Heart left ventricle (tissue), 16 donors: ENCODE measurements around the gene DNAJB11. TPM values are rescaled to one million over a fixed set of nuclear protein-coding genes. Genes with fewer than 3 reads are reported as not detected.

ENCODE experiments used
- ATAC-seq, 4 donors: fragments of 200-7000 bp; cut with Tn5 transposase; one replicate each; pipeline ENCODE4 v1.9.1; 2020 to 2022; ENCODE audit warnings: moderate library complexity in 4 of 4, mild to moderate bottlenecking in 3 of 4, moderate number of reproducible peaks in 1 of 4
- DNase-seq, 5 donors: peaks; one replicate each; pipeline ENCODE4 v3.0.0-alpha.2; 2020
- H3K27ac ChIP-seq, 12 donors: fragments of 200-600 bp; sonication (generic) in 4 of 12; one replicate each; pipeline versions ENCODE4 v1.5.0 to v1.8.0; 2016 to 2022; ENCODE audit warnings: mild to moderate bottlenecking in 2 of 12
- H3K27me3 ChIP-seq, 9 donors: fragments of 200-600 bp; sonication (generic) in 2 of 9; one replicate each; pipeline versions ENCODE4 v1.5.1 to v1.8.0; 2016 to 2022; ENCODE audit warnings: mild to moderate bottlenecking in 3 of 9
- H3K36me3 ChIP-seq, 9 donors: fragments of 200-600 bp; sonication (generic) in 2 of 9; one replicate each; pipeline versions ENCODE4 v1.5.0 to v1.8.0; 2018 to 2022; ENCODE audit warnings: mild to moderate bottlenecking in 2 of 9
- H3K4me1 ChIP-seq, 12 donors: fragments of 200-600 bp; sonication (generic) in 4 of 12; one replicate each; pipeline versions ENCODE4 v1.5.0 to v1.8.0; 2016 to 2022; ENCODE audit warnings: mild to moderate bottlenecking in 3 of 12
- H3K4me3 ChIP-seq, 12 donors: fragments of 200-600 bp; sonication (generic) in 4 of 12; one replicate each; pipeline versions ENCODE4 v1.5.0 to v1.8.0; 2017 to 2022; ENCODE audit warnings: mild to moderate bottlenecking in 9 of 12, moderate library complexity in 4 of 12
- H3K9me3 ChIP-seq, 12 donors: fragments of 200-600 bp; sonication (generic) in 4 of 12; one replicate each; pipeline versions ENCODE4 v1.5.0 to v1.8.0; 2016 to 2022; ENCODE audit warnings: mild to moderate bottlenecking in 1 of 12
- CTCF ChIP-seq, 12 donors: fragments of 200-600 bp; sonication (generic) in 4 of 12; IDR thresholded peaks; one replicate each; pipeline versions ENCODE4 v1.5.0 to v1.8.0; 2018 to 2022; ENCODE audit warnings: antibody characterized with exemption in 12 of 12, mild to moderate bottlenecking in 5 of 12
- POLR2A ChIP-seq, 2 donors: fragments of 450-650 bp; IDR thresholded peaks; one replicate each; pipeline ENCODE4 v1.6.1; 2017; ENCODE audit warnings: antibody characterized with exemption in 2 of 2, mild to moderate bottlenecking in 2 of 2, moderate library complexity in 2 of 2
- WGBS, 4 donors: extraction: QIAGEN DNeasy Blood & Tissue Kit in 2 of 4; methylation state at CpG; one replicate each; pipeline versions ENCODE4 v1.1.5 to v1.1.7; 2013 to 2018; 5-methylcytosine and 5-hydroxymethylcytosine counted together
- intact Hi-C, 10 donors: fragments of 100-400 bp; cut with DNase I; formaldehyde crosslinking; loops; one replicate each; pipeline versions ENCODE4 v1.11.1 to v1.14.2; 2022
- polyA plus RNA-seq, 2 donors: library from polyadenylated mRNA; stranded (reverse); fragments of 200-250 nt; gene quantifications; one replicate each; pipeline ENCODE4 v1.2.3, GENCODE V29; 2013
- total RNA-seq, 9 donors: library from RNA; depleted of rRNA in 2 of 9; stranded (reverse); fragments of >200 nt in 2 of 9; fragmentation: NEBNext Ultra II Directional in 3 of 9; extraction: Animal tissue kit (Norgen Biotek cat#: 25700) in 3 of 9; gene quantifications; one replicate each; pipeline versions ENCODE4 v1.1.0 to v1.2.4, GENCODE V29; 2016 to 2023
- donor health status: ischemic (EF 13 %, LVEDD 7.1; RV severe dilation, severe dysfunction).
- donor health status: healthy with polysubstance abuse.
- donor health status: DM: no; HTN: yes; CAD: no.
- donor health status: DM: no; HTN: no; CAD: no.
- donor health status: ischemic (EF 25% LVEDD 6.9; RV normal size, moderate dysfunction).
- donor health status: ischemic (EF 25% LVEDD 5.7; RV mildly dilated, moderate dysfunction).
- donor health status: healthy.
- donor health status: DM: yes; HTN: yes; CAD: no.
- donor health status: ischemic (EF 35%, LVEDD 5.7; RV mildly dilated, moderate dysfunction).
- donor health status: nonischemic (EF 11% LVEDD 7.7; RV severe dilation, severe dysfunction).
- donor health status: DM: yes; HTN: yes; CAD: no.
- donor health status: PGD.
- donor health status: ischemic (EF 29% LVEDD 5.4; RV normal size, mild dysfunction).
- donor health status: nonischemic (EF 23%, LVEDD 6.1; RV moderate dilation, normal function).

The DNAJB11 gene
- total and polyA plus RNA-seq, 11 donors, result 17.3 to 151 (median 27.2) TPM

GRCh38 chr3:186569779-186570095 lies 783 bp upstream of the DNAJB11 start:
- peaks cover 5 to 51% (median 32%) of the 10 kb centered on the region in 12 donors for H3K4me1 ChIP-seq

GRCh38 chr3:186570941-186571643 lies 572 bp downstream of the DNAJB11 start:
- ATAC-seq, result no peak
- no peaks in the 10 kb centered on the region for H3K9me3 ChIP-seq
- TF ChIP-seq POLR2A (IDR thresholded peaks at IDR 0.05) (no peak), CTCF (IDR thresholded peaks at IDR 0.05) (no peak)
- H3K27ac ChIP-seq, result peak overlapping the region; percentile 43 to 95 (median 88)
- DNase-seq, result no peak
- H3K27me3 ChIP-seq, result no peaks in the 10 kb centered on the region
- H3K4me1 ChIP-seq, result peaks cover 5 to 40% (median 28%) of the 10 kb centered on the region in 12 donors
- H3K4me3 ChIP-seq, result peak overlapping the region; percentile 71 to 99 (median 90)
- H3K36me3 ChIP-seq, result peaks cover 0 to 42% (median 38%) of the 10 kb centered on the region in 9 donors
- intact Hi-C loops, result loop anchor here in 1 of 10 donors (2.0 kb wide), 1 partner anchor 212 kb away; the partner anchor contains the start of gene EIF4A2
- 7 to 11% (median 10%) methylated on average over 21 of the region's 21 CpGs for WGBS, 4 donors

More at GRCh38 chr3:186569779-186570095, 783 bp upstream of the DNAJB11 start:
- ATAC-seq (no peak), DNase-seq (no peak)
- intact Hi-C loops, result loop anchor here in 4 of 10 donors (2.0 to 10.0 kb wide), 3 partner anchors 213 to 465 kb away; partner anchors contain the start of genes ETV5 (in 2 of the 4) and EIF4A2 (in 1 of the 4)
- TF ChIP-seq CTCF (IDR thresholded peaks at IDR 0.05) (no peak), POLR2A (IDR thresholded peaks at IDR 0.05) (no peak)
- no peaks in the 10 kb centered on the region for H3K9me3 ChIP-seq
- peaks cover 0 to 29% (median 25%) of the 10 kb centered on the region in 9 donors for H3K36me3 ChIP-seq
- H3K27me3 ChIP-seq, result no peaks in the 10 kb centered on the region
- peak overlapping the region in 6 of 12 donors; percentile 44 to 91 (median 63) for H3K27ac ChIP-seq
- WGBS, 4 donors, result 5 to 11% (median 8%) methylated on average over 7 of the region's 7 CpGs
- peak overlapping the region; percentile 4 to 99 (median 84) for H3K4me3 ChIP-seq

- intact Hi-C loops, result loop anchor here in 1 of 10 donors (2.0 kb wide), 1 partner anchor 211 kb away; the partner anchor contains the start of gene EIF4A2
- peak overlapping the region in 10 of 12 donors; percentile 71 to 99 (median 91) for H3K4me3 ChIP-seq
- 81 to 89% (median 84%) methylated on average over 2 of the region's 2 CpGs for WGBS, 4 donors
- DNase-seq (no peak), ATAC-seq (no peak)
- H3K27me3 ChIP-seq, result no peaks in the 10 kb centered on the region
- H3K27ac ChIP-seq, result no peak overlapping the region
- no peak for TF ChIP-seq POLR2A (IDR thresholded peaks at IDR 0.05)
- H3K9me3 ChIP-seq, result no peaks in the 10 kb centered on the region
- H3K36me3 ChIP-seq, result peaks cover 0 to 48% (median 44%) of the 10 kb centered on the region in 9 donors
- peaks cover 5 to 34% (median 25%) of the 10 kb centered on the region in 12 donors for H3K4me1 ChIP-seq
These were observed 1.1 kb downstream of the DNAJB11 start for GRCh38 chr3:186571644-186572013.

- 76 to 80% (median 78%) methylated on average over 2 of the region's 2 CpGs for WGBS, 4 donors
- Histone ChIP-seq H3K9me3 (no peaks in the 10 kb centered on the region), H3K36me3 (peaks cover 2 to 100% (median 99%) of the 10 kb centered on the region in 9 donors), H3K4me1 (peaks cover 0 to 11% (median 0%) of the 10 kb centered on the region in 12 donors), H3K4me3 (no peak overlapping the region), H3K27ac (peak overlapping the region in 1 of 12 donors; percentile 54), H3K27me3 (no peaks in the 10 kb centered on the region)
- DNase-seq (no peak), ATAC-seq (no peak)
- intact Hi-C loops, result no loop called here
- TF ChIP-seq POLR2A (IDR thresholded peaks at IDR 0.05) (no peak), CTCF (IDR thresholded peaks at IDR 0.05) (no peak)
These were observed 7.0 kb downstream of the DNAJB11 start for GRCh38 chr3:186577521-186577920.
